GM12872 (cell line): ENCODE results near the gene ZNF536.

Experiments
- CTCF ChIP-seq: IDR thresholded peaks from 3 replicates; pipeline ENCODE4 v1.5.1; 2011; ENCODE audit warnings: low read depth, mild to moderate bottlenecking, low read length, moderate library complexity; ENCODE audit not compliant: insufficient read depth

Gene ZNF536

GRCh38 chr19:30328096-30328495 lies 44.1 kb upstream of the ZNF536 start:
- no peak for TF ChIP-seq CTCF

GRCh38 chr19:30330266-30330665 lies 41.9 kb upstream of the ZNF536 start:
- TF ChIP-seq CTCF = no peak

GRCh38 chr19:30332445-30333234 lies 39.5 kb upstream of the ZNF536 start:
- no peak for TF ChIP-seq CTCF

GRCh38 chr19:30333291-30334065 lies 38.7 kb upstream of the ZNF536 start:
- no peak for TF ChIP-seq CTCF

GRCh38 chr19:30334841-30335240 lies 37.3 kb upstream of the ZNF536 start:
- TF ChIP-seq CTCF = no peak

GRCh38 chr19:30335306-30335886 lies 36.8 kb upstream of the ZNF536 start:
- no peak for TF ChIP-seq CTCF

GRCh38 chr19:30336290-30336689 lies 35.9 kb upstream of the ZNF536 start:
- no peak for TF ChIP-seq CTCF
